Calu3 (cell line): ENCODE data around the gene ZNF697. TPM values are rescaled to one million over a fixed set of nuclear protein-coding genes. Genes with fewer than 3 reads are reported as not detected.
A peak's percentile ranks its signal among the peaks of the same experiment; 100 is the strongest.

ENCODE experiments used
- BruUV-seq: library from RNA; stranded (reverse); fragments of 400-500 nt; replicated peaks from 2 replicates; lab custom pipeline; 2021; lab: Mats Ljungman, UMichigan
- CTCF ChIA-PET: fragments of 300-600 bp; sonication (Branson Sonifier 250); formaldehyde crosslinking; loops from one replicate; lab custom pipeline; 2022; ENCODE audit warnings: antibody characterized with exemption; lab: Charles Lee
- DNase-seq: peaks from one replicate; pipeline ENCODE4 v3.0.0; 2022
- H3K27ac Mint-ChIP-seq: one replicate; pipeline ENCODE4 v1.8.0; 2022; ENCODE audit warnings: mixed read lengths; ENCODE audit not compliant: unreplicated experiment
- H3K27me3 Mint-ChIP-seq: one replicate; pipeline ENCODE4 v1.8.0; 2022; ENCODE audit warnings: mixed read lengths; ENCODE audit not compliant: unreplicated experiment
- H3K36me3 Mint-ChIP-seq: one replicate; pipeline ENCODE4 v1.8.0; 2022; ENCODE audit warnings: mild to moderate bottlenecking, moderate library complexity, mixed read lengths; ENCODE audit not compliant: insufficient read depth, unreplicated experiment
- H3K4me1 Mint-ChIP-seq: one replicate; pipeline ENCODE4 v1.8.0; 2022; ENCODE audit warnings: mild to moderate bottlenecking, low read depth, mixed read lengths; ENCODE audit not compliant: unreplicated experiment
- H3K4me3 Mint-ChIP-seq: one replicate; pipeline ENCODE4 v1.8.0; 2022; ENCODE audit warnings: mild to moderate bottlenecking, low read depth, moderate library complexity, mixed read lengths; ENCODE audit not compliant: unreplicated experiment
- H3K9me3 Mint-ChIP-seq: one replicate; pipeline ENCODE4 v1.8.0; 2022; ENCODE audit warnings: low read depth, mixed read lengths; ENCODE audit not compliant: unreplicated experiment
- intact Hi-C: fragments of 100-400 bp; cut with micrococcal nuclease; formaldehyde crosslinking; loops from one replicate; pipeline ENCODE4 v1.10.0; 2022; ENCODE audit not compliant: unreplicated experiment
- total RNA-seq: library from RNA; stranded (reverse); gene quantifications from 2 replicates; pipeline ENCODE4 v1.2.3, GENCODE V29; 2022
- TF ChIP-seq, protein P1 (sequence below): fragments of 200-600 bp; IDR thresholded peaks from one replicate; pipeline ENCODE4 v1.8.0; 2022; ENCODE audit warnings: antibody characterized with exemption; ENCODE audit not compliant: unreplicated experiment

ZNF697 gene
- total RNA-seq, 1 experiment from 2014 or later = 4.8 TPM

DNA sequence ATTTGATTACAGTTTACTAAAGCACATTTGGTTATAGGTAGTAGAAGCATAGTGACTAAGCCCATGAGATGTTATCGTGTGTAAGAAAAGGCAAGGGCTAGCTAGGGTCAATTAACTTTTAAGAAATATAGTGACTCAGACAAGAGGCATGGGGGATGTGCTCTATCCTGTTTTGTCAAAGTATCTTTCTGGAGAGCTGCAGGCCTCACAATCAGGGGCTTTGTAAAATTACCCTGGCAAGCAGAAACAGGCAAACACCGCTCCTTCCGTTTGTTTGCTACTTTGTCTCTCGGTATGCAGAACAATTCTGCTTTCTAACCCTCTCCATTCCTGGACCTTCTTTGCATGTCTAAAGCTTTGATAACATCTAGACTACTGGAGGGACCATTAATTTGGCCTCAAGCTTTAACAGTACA lies 26.1 kb upstream of the ZNF697 start:
- Mint-ChIP-seq H3K4me1 (peaks cover 49% of the 10 kb centered on the region), H3K27me3 (no peaks in the 10 kb centered on the region), H3K4me3 (peak overlapping the region; percentile 62), H3K36me3 (peaks cover 9% of the 10 kb centered on the region), H3K27ac (peak overlapping the region; percentile 88), H3K9me3 (peaks cover 3% of the 10 kb centered on the region)
- CTCF ChIA-PET = interaction anchor here (0.7 to 2.8 kb wide), 6 partner anchors 13 to 63 kb away, joined by 3 to 31 read pairs (median 13); partner anchors contain the start of gene ZNF697
- no TSS peak for BruUV-seq
- no peak for DNase-seq
- TF ChIP-seq, protein P1, sequence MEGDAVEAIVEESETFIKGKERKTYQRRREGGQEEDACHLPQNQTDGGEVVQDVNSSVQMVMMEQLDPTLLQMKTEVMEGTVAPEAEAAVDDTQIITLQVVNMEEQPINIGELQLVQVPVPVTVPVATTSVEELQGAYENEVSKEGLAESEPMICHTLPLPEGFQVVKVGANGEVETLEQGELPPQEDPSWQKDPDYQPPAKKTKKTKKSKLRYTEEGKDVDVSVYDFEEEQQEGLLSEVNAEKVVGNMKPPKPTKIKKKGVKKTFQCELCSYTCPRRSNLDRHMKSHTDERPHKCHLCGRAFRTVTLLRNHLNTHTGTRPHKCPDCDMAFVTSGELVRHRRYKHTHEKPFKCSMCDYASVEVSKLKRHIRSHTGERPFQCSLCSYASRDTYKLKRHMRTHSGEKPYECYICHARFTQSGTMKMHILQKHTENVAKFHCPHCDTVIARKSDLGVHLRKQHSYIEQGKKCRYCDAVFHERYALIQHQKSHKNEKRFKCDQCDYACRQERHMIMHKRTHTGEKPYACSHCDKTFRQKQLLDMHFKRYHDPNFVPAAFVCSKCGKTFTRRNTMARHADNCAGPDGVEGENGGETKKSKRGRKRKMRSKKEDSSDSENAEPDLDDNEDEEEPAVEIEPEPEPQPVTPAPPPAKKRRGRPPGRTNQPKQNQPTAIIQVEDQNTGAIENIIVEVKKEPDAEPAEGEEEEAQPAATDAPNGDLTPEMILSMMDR = no peak
- intact Hi-C loops = loop anchor here (2.0 to 10.0 kb wide), 2 partner anchors 25 to 61 kb away; partner anchors contain the start of gene ZNF697

DNA sequence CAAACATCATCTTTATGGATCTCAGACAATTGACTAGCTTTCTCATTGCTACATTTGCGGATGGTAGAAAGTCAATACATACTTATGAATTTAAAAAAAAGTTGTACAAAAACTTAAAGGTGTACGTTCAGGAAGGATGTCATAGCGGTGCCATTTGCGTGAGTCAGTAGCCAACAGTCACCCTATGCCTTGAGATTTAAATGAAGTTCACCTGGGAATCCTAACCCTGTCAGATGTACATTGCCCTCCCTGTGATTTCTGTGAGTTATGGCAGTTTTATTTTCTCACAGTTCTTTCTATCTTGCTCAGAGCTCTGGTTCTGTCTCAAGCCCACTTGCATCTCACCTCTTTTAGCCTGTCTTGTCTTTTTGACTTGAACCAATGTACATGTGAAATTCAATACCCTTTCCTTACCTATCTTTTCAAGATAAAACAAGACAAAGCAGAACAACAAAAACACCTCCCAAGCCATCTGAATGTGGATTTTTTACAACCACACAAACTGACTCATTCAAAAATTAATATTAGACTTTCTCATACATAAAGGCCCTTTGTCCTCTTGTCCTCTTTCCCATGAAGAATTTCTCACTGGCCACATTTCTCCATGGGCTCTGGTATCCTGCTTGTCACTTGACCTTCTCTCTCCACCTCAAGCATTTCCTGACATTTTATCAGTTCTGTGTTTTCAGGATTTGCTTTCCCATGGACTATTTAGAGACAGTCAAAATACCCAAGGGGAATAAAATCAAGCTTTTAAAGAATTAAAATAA lies 25.3 kb upstream of the ZNF697 start:
- H3K36me3 Mint-ChIP-seq = peaks cover 9% of the 10 kb centered on the region
- no peak for DNase-seq
- intact Hi-C loops = loop anchor here (10.0 kb wide), 1 partner anchor 61 kb away; no protein-coding TSS in a partner anchor

DNA sequence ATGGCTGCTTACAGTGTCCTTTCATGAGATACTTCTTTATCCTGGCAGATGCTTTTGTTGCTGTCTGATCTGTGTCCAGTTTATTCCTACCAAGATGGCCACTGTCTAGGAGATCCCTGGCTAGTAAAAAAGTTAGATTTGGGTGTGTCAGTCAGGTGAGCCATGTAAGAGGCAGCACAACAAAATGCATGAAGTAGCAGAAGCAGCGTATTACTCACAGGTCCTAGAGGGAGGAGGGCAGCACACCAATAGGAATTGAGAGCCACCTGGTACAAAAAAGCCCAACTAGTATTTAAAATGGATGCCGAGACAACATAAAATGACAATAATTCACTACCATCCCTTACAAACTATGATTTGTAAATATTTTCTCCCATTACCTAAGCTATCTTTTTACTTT lies 22.8 kb upstream of the ZNF697 start:
- no TSS peak for BruUV-seq
- H3K27ac Mint-ChIP-seq = no peak overlapping the region
- no peak for DNase-seq
- H3K36me3 Mint-ChIP-seq = peaks cover 9% of the 10 kb centered on the region
- CTCF ChIA-PET = no interaction called here
- H3K9me3 Mint-ChIP-seq = peaks cover 3% of the 10 kb centered on the region
- peaks cover 41% of the 10 kb centered on the region for H3K4me1 Mint-ChIP-seq
- TF ChIP-seq, protein P1 = no peak
- no peak overlapping the region for H3K4me3 Mint-ChIP-seq
- intact Hi-C loops = loop anchor here (10.0 kb wide), 1 partner anchor 64 kb away; no protein-coding TSS in a partner anchor
- no peaks in the 10 kb centered on the region for H3K27me3 Mint-ChIP-seq

More for the DNA sequence above, 25.3 kb upstream of the ZNF697 start:
- Mint-ChIP-seq H3K4me3 (peak overlapping the region; percentile 62), H3K27ac (peak overlapping the region; percentile 88), H3K27me3 (no peaks in the 10 kb centered on the region), H3K4me1 (peaks cover 49% of the 10 kb centered on the region), H3K9me3 (peaks cover 3% of the 10 kb centered on the region)
- CTCF ChIA-PET = interaction anchor here (2.3 to 2.8 kb wide), 2 partner anchors 13 to 26 kb away, joined by 7 to 31 read pairs; partner anchors contain the start of gene ZNF697
- TF ChIP-seq, protein P1 = no peak
- BruUV-seq = no TSS peak

DNA sequence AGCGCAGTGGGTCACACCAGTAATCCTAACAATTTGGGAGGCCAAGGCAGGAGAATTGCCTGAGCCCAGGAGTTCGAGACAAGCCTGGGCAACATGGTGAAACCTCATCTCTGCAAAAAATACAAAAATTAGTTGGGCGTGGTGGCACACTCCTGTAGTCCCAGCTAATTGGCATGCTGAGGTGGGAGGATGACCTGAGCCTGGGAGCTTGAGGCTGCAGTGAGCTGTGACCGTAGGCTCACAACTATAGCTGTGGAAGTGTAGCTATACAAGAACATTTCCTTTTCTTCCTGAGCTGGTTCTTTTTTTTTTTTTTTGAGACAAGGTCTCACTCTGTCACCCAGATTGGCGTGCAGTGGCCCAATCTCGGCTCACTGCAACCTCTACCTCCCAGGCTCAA lies 19.1 kb upstream of the ZNF697 start:
- intact Hi-C loops = no loop called here
- CTCF ChIA-PET = no interaction called here

More for the DNA sequence above, 19.1 kb upstream of the ZNF697 start:
- no TSS peak for BruUV-seq
- Mint-ChIP-seq H3K27me3 (no peaks in the 10 kb centered on the region), H3K4me1 (peaks cover 15% of the 10 kb centered on the region), H3K27ac (no peak overlapping the region), H3K9me3 (peaks cover 3% of the 10 kb centered on the region), H3K4me3 (no peak overlapping the region), H3K36me3 (no peaks in the 10 kb centered on the region)
- TF ChIP-seq, protein P1 = no peak
- no peak for DNase-seq
